Left ventricle myocardium inferior (tissue), 1 donor: Measurements from ENCODE around the gene HIPK4. TPM values are rescaled to one million over a fixed set of nuclear protein-coding genes. Genes with fewer than 3 reads are reported as not detected.

Experiments
- DNase-seq: peaks from one replicate; pipeline ENCODE4 v3.0.0-alpha.2; 2020
- H3K27ac ChIP-seq: fragments of 200-600 bp; replicated peaks from 2 replicates; pipeline ENCODE4 v1.8.0; 2021
- H3K27me3 ChIP-seq: fragments of 200-600 bp; 2 replicates; pipeline ENCODE4 v1.8.0; 2021; ENCODE audit warnings: low read depth
- H3K36me3 ChIP-seq: fragments of 200-600 bp; 2 replicates; pipeline ENCODE4 v1.8.0; 2021
- H3K4me1 ChIP-seq: fragments of 200-600 bp; 2 replicates; pipeline ENCODE4 v1.8.0; 2021
- H3K4me3 ChIP-seq: fragments of 200-600 bp; 2 replicates; pipeline ENCODE4 v1.8.0; 2021; ENCODE audit warnings: mild to moderate bottlenecking, moderate library complexity
- H3K9me3 ChIP-seq: fragments of 200-600 bp; replicated peaks from 2 replicates; pipeline ENCODE4 v1.8.0; 2021
- CTCF ChIP-seq: fragments of 200-600 bp; IDR thresholded peaks from 2 replicates; pipeline ENCODE4 v1.8.0; 2021; ENCODE audit warnings: antibody characterized with exemption, mild to moderate bottlenecking, borderline replicate concordance
- intact Hi-C: fragments of 100-400 bp; cut with micrococcal nuclease; formaldehyde crosslinking; loops from one replicate; pipeline ENCODE4 v1.11.0; 2022
- total RNA-seq: library from RNA; stranded (reverse); fragmentation: NEBNext Ultra II Directional; extraction: Animal tissue kit (Norgen Biotek cat#: 25700); gene quantifications from one replicate; pipeline ENCODE4 v1.2.1, GENCODE V29; 2021
- donor health status: DM: no; HTN: yes; CAD: no; lungs with severe emphysema.

Gene HIPK4
- total RNA-seq, 1 donor from 2014 or later: not detected

GRCh38 chr19:40367577-40368434, 22.2 kb downstream of the HIPK4 start:
- no peaks in the 10 kb centered on the region for H3K9me3 ChIP-seq
- no peak overlapping the region for H3K4me3 ChIP-seq
- intact Hi-C loops: no loop called here
- DNase-seq: no peak
- no peak for TF ChIP-seq CTCF
- H3K4me1 ChIP-seq: peaks cover 19% of the 10 kb centered on the region
- H3K27ac ChIP-seq: no peak overlapping the region
- peaks cover 60% of the 10 kb centered on the region for H3K36me3 ChIP-seq
- H3K27me3 ChIP-seq: no peaks in the 10 kb centered on the region

- Histone ChIP-seq H3K36me3 (peaks cover 51% of the 10 kb centered on the region), H3K27me3 (no peaks in the 10 kb centered on the region), H3K4me1 (peaks cover 19% of the 10 kb centered on the region), H3K27ac (no peak overlapping the region), H3K9me3 (no peaks in the 10 kb centered on the region), H3K4me3 (no peak overlapping the region)
- no peak for TF ChIP-seq CTCF
- DNase-seq: no peak
- intact Hi-C loops: no loop called here
These were observed 23.1 kb downstream of the HIPK4 start for GRCh38 chr19:40366697-40367561.

- Histone ChIP-seq H3K9me3 (no peaks in the 10 kb centered on the region), H3K27ac (no peak overlapping the region), H3K4me1 (peaks cover 19% of the 10 kb centered on the region), H3K27me3 (no peaks in the 10 kb centered on the region), H3K36me3 (peaks cover 41% of the 10 kb centered on the region), H3K4me3 (peak overlapping the region; percentile 56)
- DNase-seq: peak; percentile 58
- intact Hi-C loops: no loop called here
- no peak for TF ChIP-seq CTCF
These were observed 24.2 kb downstream of the HIPK4 start for GRCh38 chr19:40365613-40366401.

- no peak for DNase-seq
- H3K27me3 ChIP-seq: no peaks in the 10 kb centered on the region
- H3K36me3 ChIP-seq: peaks cover 33% of the 10 kb centered on the region
- intact Hi-C loops: no loop called here
- no peak for TF ChIP-seq CTCF
- peaks cover 19% of the 10 kb centered on the region for H3K4me1 ChIP-seq
- H3K27ac ChIP-seq: no peak overlapping the region
- H3K9me3 ChIP-seq: no peaks in the 10 kb centered on the region
- peak overlapping the region; percentile 56 for H3K4me3 ChIP-seq
These were observed 25.0 kb downstream of the HIPK4 start for GRCh38 chr19:40365010-40365409.

GRCh38 chr19:40363069-40363468, 26.9 kb downstream of the HIPK4 start:
- H3K27ac ChIP-seq: no peak overlapping the region
- TF ChIP-seq CTCF: no peak
- no peak for DNase-seq
- no peaks in the 10 kb centered on the region for H3K27me3 ChIP-seq
- H3K36me3 ChIP-seq: peaks cover 16% of the 10 kb centered on the region
- H3K9me3 ChIP-seq: no peaks in the 10 kb centered on the region
- intact Hi-C loops: no loop called here
- peaks cover 19% of the 10 kb centered on the region for H3K4me1 ChIP-seq
- H3K4me3 ChIP-seq: no peak overlapping the region
